ENCODE measurements around the gene KLHL17. TPM values are rescaled to one million over a fixed set of nuclear protein-coding genes. Genes with fewer than 3 reads are reported as not detected.
"Not testable (repeated sequence)": the region's sequence is repeated elsewhere in the genome, so short reads cannot be mapped to it uniquely, and the experiment has no call there.

The KLHL17 gene
- total RNA-seq, 4 donors from 2014 or later: 1.3 to 5.7 (median 2.3) TPM

GRCh38 chr1:991895-992294 lies 31.5 kb downstream of the KLHL17 start:
- H3K27ac ChIP-seq: no peak overlapping the region
- H3K4me3 ChIP-seq: no peak overlapping the region
- no peaks in the 10 kb centered on the region for H3K27me3 ChIP-seq
- no peaks in the 10 kb centered on the region for H3K4me1 ChIP-seq
- no peaks in the 10 kb centered on the region for H3K9me3 ChIP-seq
- ATAC-seq (no peak), DNase-seq (no peak)
- in situ Hi-C loops (cut with MboI; ENCODE audit: low sequenced_read_pairs in 4 of 4) (no loop called here), intact Hi-C loops (cut with DNase I; ENCODE audit: low total_unique reads) (no loop called here)
- H3K36me3 ChIP-seq: no peaks in the 10 kb centered on the region
- TF ChIP-seq CTCF (IDR thresholded peaks at IDR 0.05 in 4 of 5, conservative IDR thresholded peaks at IDR 0.05 in 1 of 5) (no peak), POLR2A (IDR thresholded peaks at IDR 0.05) (no peak)

- Histone ChIP-seq H3K36me3 (no peaks in the 10 kb centered on the region), H3K27me3 (no peaks in the 10 kb centered on the region), H3K27ac (no peak overlapping the region), H3K4me1 (no peaks in the 10 kb centered on the region), H3K9me3 (no peaks in the 10 kb centered on the region), H3K4me3 (no peak overlapping the region)
- TF ChIP-seq POLR2A (IDR thresholded peaks at IDR 0.05): no peak
- no peak for TF ChIP-seq CTCF (IDR thresholded peaks at IDR 0.05 in 4 of 5, conservative IDR thresholded peaks at IDR 0.05 in 1 of 5)
- DNase-seq: no peak
- intact Hi-C loops (cut with DNase I; ENCODE audit: low total_unique reads): no loop called here
- no peak for ATAC-seq
- in situ Hi-C loops (cut with MboI; ENCODE audit: low sequenced_read_pairs in 4 of 4): no loop called here
Observed at GRCh38 chr1:992362-992761, 32.0 kb downstream of the KLHL17 start.

GRCh38 chr1:993379-993995 lies 33.1 kb downstream of the KLHL17 start:
- H3K27me3 ChIP-seq: peaks cover 0 to 6% (median 0%) of the 10 kb centered on the region in 3 donors
- in situ Hi-C loops (cut with MboI; ENCODE audit: low sequenced_read_pairs in 4 of 4): no loop called here
- H3K36me3 ChIP-seq: no peaks in the 10 kb centered on the region
- intact Hi-C loops (cut with DNase I; ENCODE audit: low total_unique reads): no loop called here
- DNase-seq (no peak), ATAC-seq (no peak)
- no peaks in the 10 kb centered on the region for H3K4me1 ChIP-seq
- H3K4me3 ChIP-seq: no peak overlapping the region
- TF ChIP-seq CTCF (IDR thresholded peaks at IDR 0.05 in 4 of 5, conservative IDR thresholded peaks at IDR 0.05 in 1 of 5) (no peak), POLR2A (IDR thresholded peaks at IDR 0.05) (no peak)
- no peaks in the 10 kb centered on the region for H3K9me3 ChIP-seq
- no peak overlapping the region for H3K27ac ChIP-seq

GRCh38 chr1:994546-994945 lies 34.2 kb downstream of the KLHL17 start:
- intact Hi-C loops (cut with DNase I; ENCODE audit: low total_unique reads): not testable (repeated sequence)
- H3K27me3 ChIP-seq: peaks cover 0 to 11% (median 4%) of the 10 kb centered on the region in 3 donors

DNA sequence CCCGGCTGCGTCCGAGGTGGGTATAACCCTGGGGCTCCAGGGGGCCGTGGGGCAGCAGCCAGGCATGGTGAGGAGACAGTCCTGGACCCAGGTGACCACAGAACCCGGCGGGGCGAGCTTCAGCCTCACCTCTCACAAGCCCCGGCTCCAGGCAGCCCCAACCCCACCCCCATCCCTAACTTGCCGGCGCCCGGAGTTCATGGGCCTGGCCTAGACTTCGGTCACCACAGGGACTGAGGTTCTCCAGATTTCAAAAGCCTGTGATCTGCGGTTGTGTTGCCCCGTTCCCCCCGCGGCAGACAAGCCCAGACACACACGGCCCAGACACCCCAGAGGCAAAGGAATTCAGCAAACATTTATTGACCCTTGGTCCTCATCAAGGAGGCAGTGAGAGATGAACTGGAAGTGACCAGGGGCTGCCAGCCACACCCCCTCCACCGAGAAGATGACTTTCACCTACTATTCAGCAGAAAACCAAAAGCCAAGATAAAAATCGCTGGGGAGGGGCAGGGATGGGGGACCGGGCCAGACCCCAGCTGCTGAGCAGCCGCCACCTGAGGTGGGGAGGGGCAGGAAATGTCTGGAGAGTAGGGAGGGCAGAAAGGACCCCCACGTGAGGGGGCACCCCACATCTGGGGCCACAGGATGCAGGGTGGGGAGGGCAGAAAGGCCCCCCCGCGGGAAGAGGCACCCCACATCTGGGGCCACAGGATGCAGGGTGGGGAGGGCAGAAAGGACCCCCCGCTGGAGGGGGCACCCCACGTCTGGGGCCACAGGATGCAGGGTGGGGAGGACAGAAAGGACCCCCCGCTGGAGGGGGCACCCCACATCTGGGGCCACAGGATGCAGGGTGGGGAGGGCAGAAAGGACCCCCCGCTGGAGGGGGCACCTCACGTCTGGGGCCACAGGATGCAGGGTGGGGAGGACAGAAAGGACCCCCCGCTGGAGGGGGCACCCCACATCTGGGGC lies 35.6 kb downstream of the KLHL17 start:
- H3K4me1 ChIP-seq: peaks cover 0 to 3% of the 10 kb centered on the region in 2 donors
- peaks cover under 1 to 11% (median 4%) of the 10 kb centered on the region in 3 donors for H3K27me3 ChIP-seq
- intact Hi-C loops (cut with DNase I; ENCODE audit: low total_unique reads): no loop called here
- H3K4me3 ChIP-seq: no peak overlapping the region
- DNase-seq (no peak), ATAC-seq (no peak)
- TF ChIP-seq CTCF (IDR thresholded peaks at IDR 0.05 in 4 of 5, conservative IDR thresholded peaks at IDR 0.05 in 1 of 5): no peak
- no peak for TF ChIP-seq POLR2A (IDR thresholded peaks at IDR 0.05)
- no peaks in the 10 kb centered on the region for H3K36me3 ChIP-seq
- in situ Hi-C loops (cut with MboI; ENCODE audit: low sequenced_read_pairs in 4 of 4): no loop called here
- no peak overlapping the region for H3K27ac ChIP-seq
- H3K9me3 ChIP-seq: no peaks in the 10 kb centered on the region

More at GRCh38 chr1:994546-994945, 34.2 kb downstream of the KLHL17 start:
- DNase-seq; in situ Hi-C loops (cut with MboI; ENCODE audit: low sequenced_read_pairs in 4 of 4); H3K27ac ChIP-seq; H3K4me3 ChIP-seq; ATAC-seq; H3K4me1 ChIP-seq; H3K9me3 ChIP-seq; H3K36me3 ChIP-seq: not testable (repeated sequence)
